ENCODE results near the gene CEP43. TPM values are rescaled to one million over a fixed set of nuclear protein-coding genes. Genes with fewer than 3 reads are reported as not detected.

CEP43 gene, protein sequence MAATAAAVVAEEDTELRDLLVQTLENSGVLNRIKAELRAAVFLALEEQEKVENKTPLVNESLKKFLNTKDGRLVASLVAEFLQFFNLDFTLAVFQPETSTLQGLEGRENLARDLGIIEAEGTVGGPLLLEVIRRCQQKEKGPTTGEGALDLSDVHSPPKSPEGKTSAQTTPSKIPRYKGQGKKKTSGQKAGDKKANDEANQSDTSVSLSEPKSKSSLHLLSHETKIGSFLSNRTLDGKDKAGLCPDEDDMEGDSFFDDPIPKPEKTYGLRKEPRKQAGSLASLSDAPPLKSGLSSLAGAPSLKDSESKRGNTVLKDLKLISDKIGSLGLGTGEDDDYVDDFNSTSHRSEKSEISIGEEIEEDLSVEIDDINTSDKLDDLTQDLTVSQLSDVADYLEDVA
- total RNA-seq, result 3.2 and 9.6 TPM in 2 replicates

GRCh38 chr6:166999145-166999883 is at the start of gene CEP43:
CEP43 (plus strand) TSS chr6:166999397; CDS start chr6:166999413, 16 bp downstream.

DNA sequence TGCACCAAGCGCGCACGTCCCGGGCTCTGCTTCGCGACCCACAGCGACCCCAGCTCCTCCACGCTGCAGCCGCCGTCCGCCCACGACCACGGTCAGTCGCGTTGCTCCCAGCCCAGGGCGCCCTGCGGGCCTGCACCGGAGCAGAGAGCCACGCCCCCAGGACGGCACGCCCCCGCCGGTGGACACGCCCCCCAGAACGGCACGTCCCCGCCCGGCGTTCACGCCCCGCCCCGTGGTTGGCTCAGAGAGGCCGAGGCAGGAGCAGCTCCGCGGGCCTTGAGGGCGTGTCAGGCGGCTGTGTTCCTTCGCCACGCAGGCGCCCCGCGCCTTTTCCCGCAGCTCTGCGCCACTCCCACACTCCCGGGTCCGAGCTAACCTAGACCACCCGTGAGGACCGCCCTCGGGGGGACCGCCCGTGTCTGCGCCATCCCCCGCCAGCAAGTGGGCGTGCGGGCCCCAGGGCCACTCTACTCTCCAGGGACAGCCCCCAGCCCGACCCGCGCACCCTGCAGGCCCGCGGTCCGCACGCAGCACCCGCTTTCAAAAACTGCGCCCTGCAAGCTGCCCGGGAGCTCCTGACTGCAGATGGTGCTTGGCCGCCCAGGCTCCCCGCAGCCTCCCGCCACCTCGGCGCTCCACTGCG is 42.6 kb upstream of the CEP43 start, which contains the start of gene RNASET2:
Gene RNASET2, minus strand, starts transcription at position 107 of the 643 bp plus-strand sequence. CDS start 368 bp downstream, outside the sequence.

Other genes starting within 250 kb of the CEP43 start
- 24.5 and 31.3 TPM in 2 replicates for gene RNASET2, start 42.8 kb upstream of the CEP43 start, total RNA-seq
- not detected in 2 replicates for gene CCR6, start 123.7 kb downstream of the CEP43 start, total RNA-seq
- gene GPR31, start 158.6 kb downstream of the CEP43 start, total RNA-seq, result not detected in 2 replicates

All from pericardium fibroblast (primary cell).